Tibial nerve (tissue), 4 donors: ENCODE results near the gene TFAP2D.

Experiments
- EP300 ChIP-seq, 2 donors: sonication (generic); formaldehyde crosslinking; IDR thresholded peaks; one replicate each; pipeline ENCODE4 v1.6.1; 2017; ENCODE audit warnings: antibody characterized with exemption in 2 of 2, mild to moderate bottlenecking in 1 of 2
- POLR2A ChIP-seq, 2 donors: fragments of 450-650 bp; IDR thresholded peaks; one replicate each; pipeline ENCODE4 v1.6.1; 2017; ENCODE audit warnings: antibody characterized with exemption in 2 of 2, mild to moderate bottlenecking in 2 of 2, moderate library complexity in 2 of 2
- TF ChIP-seq, protein P1 (sequence below), 5 experiments: fragments of 200-600 bp in 3 of 5; fragments of 450-650 bp in 2 of 5; sonication (generic) in 3 of 5; IDR thresholded peaks; one replicate each; pipeline ENCODE4 v1.5.1; 2016 to 2019; ENCODE audit warnings: antibody characterized with exemption in 5 of 5, mild to moderate bottlenecking in 3 of 5, moderate library complexity in 2 of 5

DNA sequence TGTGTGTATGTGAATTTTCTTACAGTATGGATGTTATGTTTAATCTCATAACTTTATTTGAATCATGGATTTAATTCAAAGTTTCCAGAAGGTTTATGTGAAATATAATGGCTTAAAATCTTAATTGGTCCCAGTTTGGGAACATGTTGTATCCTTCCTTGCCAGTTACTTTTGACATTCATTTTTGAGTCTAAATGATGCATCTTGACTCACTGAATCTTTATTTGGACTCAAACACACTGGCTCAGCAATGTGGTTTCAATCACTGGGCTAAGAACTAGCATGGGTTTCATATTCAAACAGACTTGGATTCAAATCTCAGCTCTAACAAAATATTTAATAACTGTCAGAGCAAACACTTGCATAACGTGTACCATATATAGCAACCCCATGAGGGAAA lies 79.4 kb downstream of the TFAP2D start:
- no peak for TF ChIP-seq POLR2A (IDR thresholded peaks at IDR 0.05)
- TF ChIP-seq, protein P1, sequence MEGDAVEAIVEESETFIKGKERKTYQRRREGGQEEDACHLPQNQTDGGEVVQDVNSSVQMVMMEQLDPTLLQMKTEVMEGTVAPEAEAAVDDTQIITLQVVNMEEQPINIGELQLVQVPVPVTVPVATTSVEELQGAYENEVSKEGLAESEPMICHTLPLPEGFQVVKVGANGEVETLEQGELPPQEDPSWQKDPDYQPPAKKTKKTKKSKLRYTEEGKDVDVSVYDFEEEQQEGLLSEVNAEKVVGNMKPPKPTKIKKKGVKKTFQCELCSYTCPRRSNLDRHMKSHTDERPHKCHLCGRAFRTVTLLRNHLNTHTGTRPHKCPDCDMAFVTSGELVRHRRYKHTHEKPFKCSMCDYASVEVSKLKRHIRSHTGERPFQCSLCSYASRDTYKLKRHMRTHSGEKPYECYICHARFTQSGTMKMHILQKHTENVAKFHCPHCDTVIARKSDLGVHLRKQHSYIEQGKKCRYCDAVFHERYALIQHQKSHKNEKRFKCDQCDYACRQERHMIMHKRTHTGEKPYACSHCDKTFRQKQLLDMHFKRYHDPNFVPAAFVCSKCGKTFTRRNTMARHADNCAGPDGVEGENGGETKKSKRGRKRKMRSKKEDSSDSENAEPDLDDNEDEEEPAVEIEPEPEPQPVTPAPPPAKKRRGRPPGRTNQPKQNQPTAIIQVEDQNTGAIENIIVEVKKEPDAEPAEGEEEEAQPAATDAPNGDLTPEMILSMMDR (IDR thresholded peaks at IDR 0.05) = no peak
- TF ChIP-seq EP300 (IDR thresholded peaks at IDR 0.05) = no peak
